HL-60 (cell line): ENCODE results near the gene SORT1.
"Not testable (repeated sequence)": the region's sequence is repeated elsewhere in the genome, so short reads cannot be mapped to it uniquely, and the experiment has no call there.

Source experiments
- DNase-seq, 2 experiments: peaks; one replicate each; pipeline ENCODE4 v3.0.0-alpha.2; 2010 to 2020; ENCODE audit warnings: low read depth in 1 of 2, low spot score in 1 of 2
- H3K27ac ChIP-seq: fragments of 250-450 bp; sonication (Bioruptor Pico); replicated peaks from 2 replicates; pipeline ENCODE4 v1.5.1; 2020; ENCODE audit warnings: mild to moderate bottlenecking, moderate library complexity
- H3K27me3 ChIP-seq: fragments of 250-450 bp; sonication (Bioruptor Pico); 2 replicates; pipeline ENCODE4 v1.5.1; 2021; ENCODE audit warnings: mild to moderate bottlenecking, moderate library complexity; ENCODE audit not compliant: insufficient read depth, poor library complexity, severe bottlenecking
- H3K4me3 ChIP-seq: replicated peaks from 2 replicates; pipeline ENCODE4 v1.5.1; 2011; ENCODE audit warnings: mild to moderate bottlenecking, control low read depth, low read length; ENCODE audit not compliant: insufficient read depth
- GABPA ChIP-seq: IDR thresholded peaks from 2 replicates; pipeline ENCODE4 v1.6.1; 2012; ENCODE audit warnings: low read depth
- POLR2AphosphoS5 ChIP-seq: IDR thresholded peaks from 2 replicates; pipeline ENCODE4 v1.6.1; 2012; ENCODE audit warnings: low read depth
- SPI1 ChIP-seq: IDR thresholded peaks from 2 replicates; pipeline ENCODE4 v1.6.1; 2012; ENCODE audit warnings: low read depth, mild to moderate bottlenecking, borderline replicate concordance
- TF ChIP-seq, protein P1 (sequence below): IDR thresholded peaks from 2 replicates; pipeline ENCODE4 v1.6.1; 2012; ENCODE audit warnings: low read depth; ENCODE audit not compliant: insufficient replicate concordance
- TF ChIP-seq, protein P2 (sequence below): IDR thresholded peaks from one replicate; pipeline ENCODE4 v1.5.1; 2011; ENCODE audit warnings: low read length, control low read depth, inconsistent platforms; ENCODE audit not compliant: insufficient read depth

The SORT1 gene

DNA sequence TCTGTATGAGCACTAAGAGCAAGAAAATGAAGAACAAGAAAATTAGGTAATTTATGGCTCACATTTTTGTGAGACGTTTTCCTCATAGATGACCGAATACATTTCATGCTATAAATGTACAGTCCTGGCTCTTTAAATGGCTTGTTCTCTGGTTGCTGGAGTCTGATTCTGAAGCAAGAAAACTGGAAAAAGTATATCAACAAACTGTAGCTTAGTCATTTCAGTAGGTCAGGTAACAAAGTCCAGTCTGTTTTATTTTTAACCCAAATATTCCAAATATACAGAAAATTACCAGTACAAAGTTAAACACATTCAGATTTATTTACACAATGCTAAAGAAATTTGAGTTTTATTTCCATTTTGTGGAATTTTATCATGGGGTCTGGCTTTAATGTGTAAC, 88.4 kb downstream of the SORT1 start:
- no peak for DNase-seq
- Histone ChIP-seq H3K4me3 (no peak overlapping the region), H3K27me3 (peaks cover 2% of the 10 kb centered on the region), H3K27ac (no peak overlapping the region)
- no peak for TF ChIP-seq POLR2AphosphoS5
- TF ChIP-seq GABPA: no peak
- TF ChIP-seq, protein P1, sequence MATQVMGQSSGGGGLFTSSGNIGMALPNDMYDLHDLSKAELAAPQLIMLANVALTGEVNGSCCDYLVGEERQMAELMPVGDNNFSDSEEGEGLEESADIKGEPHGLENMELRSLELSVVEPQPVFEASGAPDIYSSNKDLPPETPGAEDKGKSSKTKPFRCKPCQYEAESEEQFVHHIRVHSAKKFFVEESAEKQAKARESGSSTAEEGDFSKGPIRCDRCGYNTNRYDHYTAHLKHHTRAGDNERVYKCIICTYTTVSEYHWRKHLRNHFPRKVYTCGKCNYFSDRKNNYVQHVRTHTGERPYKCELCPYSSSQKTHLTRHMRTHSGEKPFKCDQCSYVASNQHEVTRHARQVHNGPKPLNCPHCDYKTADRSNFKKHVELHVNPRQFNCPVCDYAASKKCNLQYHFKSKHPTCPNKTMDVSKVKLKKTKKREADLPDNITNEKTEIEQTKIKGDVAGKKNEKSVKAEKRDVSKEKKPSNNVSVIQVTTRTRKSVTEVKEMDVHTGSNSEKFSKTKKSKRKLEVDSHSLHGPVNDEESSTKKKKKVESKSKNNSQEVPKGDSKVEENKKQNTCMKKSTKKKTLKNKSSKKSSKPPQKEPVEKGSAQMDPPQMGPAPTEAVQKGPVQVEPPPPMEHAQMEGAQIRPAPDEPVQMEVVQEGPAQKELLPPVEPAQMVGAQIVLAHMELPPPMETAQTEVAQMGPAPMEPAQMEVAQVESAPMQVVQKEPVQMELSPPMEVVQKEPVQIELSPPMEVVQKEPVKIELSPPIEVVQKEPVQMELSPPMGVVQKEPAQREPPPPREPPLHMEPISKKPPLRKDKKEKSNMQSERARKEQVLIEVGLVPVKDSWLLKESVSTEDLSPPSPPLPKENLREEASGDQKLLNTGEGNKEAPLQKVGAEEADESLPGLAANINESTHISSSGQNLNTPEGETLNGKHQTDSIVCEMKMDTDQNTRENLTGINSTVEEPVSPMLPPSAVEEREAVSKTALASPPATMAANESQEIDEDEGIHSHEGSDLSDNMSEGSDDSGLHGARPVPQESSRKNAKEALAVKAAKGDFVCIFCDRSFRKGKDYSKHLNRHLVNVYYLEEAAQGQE: no peak
- TF ChIP-seq SPI1: no peak
- TF ChIP-seq, protein P2, sequence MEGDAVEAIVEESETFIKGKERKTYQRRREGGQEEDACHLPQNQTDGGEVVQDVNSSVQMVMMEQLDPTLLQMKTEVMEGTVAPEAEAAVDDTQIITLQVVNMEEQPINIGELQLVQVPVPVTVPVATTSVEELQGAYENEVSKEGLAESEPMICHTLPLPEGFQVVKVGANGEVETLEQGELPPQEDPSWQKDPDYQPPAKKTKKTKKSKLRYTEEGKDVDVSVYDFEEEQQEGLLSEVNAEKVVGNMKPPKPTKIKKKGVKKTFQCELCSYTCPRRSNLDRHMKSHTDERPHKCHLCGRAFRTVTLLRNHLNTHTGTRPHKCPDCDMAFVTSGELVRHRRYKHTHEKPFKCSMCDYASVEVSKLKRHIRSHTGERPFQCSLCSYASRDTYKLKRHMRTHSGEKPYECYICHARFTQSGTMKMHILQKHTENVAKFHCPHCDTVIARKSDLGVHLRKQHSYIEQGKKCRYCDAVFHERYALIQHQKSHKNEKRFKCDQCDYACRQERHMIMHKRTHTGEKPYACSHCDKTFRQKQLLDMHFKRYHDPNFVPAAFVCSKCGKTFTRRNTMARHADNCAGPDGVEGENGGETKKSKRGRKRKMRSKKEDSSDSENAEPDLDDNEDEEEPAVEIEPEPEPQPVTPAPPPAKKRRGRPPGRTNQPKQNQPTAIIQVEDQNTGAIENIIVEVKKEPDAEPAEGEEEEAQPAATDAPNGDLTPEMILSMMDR: no peak

DNA sequence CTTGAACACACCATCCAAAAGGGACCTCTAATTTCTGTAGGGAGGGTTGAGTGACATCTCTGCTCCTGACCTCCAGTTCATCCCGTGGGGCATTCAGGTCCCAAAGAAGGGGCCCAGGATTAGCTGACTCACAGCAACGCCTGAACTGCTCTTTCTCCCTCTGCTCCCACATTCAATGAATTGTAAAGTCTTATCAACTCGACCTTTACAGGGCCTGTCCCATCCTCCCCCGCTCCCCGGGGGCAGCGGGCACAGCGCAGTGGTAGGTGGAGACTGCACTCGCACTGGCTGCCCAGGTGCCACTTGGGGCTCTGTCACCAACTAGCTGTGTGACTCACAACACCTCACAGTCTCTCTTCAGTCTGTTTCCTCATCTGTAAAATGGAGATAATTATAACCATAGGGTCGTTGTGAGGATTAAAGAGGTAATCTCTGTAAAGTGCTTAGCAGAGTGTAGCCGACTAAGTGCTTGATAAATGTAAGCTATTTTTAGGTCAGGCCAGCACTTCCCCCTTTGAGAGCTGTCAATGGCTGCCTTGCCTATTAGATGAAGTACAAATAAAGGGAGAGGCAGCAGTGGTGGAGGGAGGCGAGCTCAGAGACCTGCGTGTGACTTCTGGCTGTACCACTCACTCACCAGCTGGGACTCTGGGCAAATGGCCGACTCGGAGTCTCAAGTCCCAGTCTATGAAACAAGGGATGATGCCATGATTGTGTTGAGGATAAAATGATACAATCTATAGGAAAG, 90.3 kb downstream of the SORT1 start:
- no peaks in the 10 kb centered on the region for H3K27me3 ChIP-seq
- no peak overlapping the region for H3K27ac ChIP-seq
- TF ChIP-seq, protein P1: no peak
- TF ChIP-seq GABPA: no peak
- TF ChIP-seq, protein P2: no peak
- peak; percentile 81 for TF ChIP-seq SPI1
- TF ChIP-seq POLR2AphosphoS5: no peak
- DNase-seq: peak in 1 of 2 experiments; percentile 17
- no peak overlapping the region for H3K4me3 ChIP-seq

DNA sequence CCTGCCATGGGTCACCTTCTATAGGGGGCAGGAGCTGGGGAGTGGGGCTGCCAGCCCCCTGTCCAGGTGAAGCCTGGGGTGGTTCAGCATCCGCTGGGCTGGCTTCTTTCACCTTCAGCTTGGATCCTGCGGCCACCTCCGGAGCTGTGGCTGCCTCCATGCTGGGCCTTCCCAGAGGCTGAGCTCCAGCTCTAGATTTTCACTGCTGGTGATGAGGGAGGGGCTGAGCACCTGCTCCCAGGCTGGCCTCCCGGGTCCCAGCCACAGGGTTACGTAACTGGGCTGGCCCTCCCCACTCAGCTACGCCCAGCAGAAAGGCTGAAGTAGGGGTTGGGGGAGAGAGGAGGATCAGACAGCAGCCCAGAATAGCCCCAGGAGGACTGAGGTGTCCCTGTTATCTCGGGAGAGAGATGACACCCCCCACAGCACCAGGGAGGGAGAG, 90.9 kb downstream of the SORT1 start, which contains the start of gene MYBPHL:
MYBPHL (minus strand) TSS at position 180 of the 442 bp plus-strand sequence; CDS start at position 160, 20 bp downstream.
- no peak for TF ChIP-seq POLR2AphosphoS5
- Histone ChIP-seq H3K4me3 (no peak within 1 kb of the TSS), H3K27ac (no peak within 1 kb of the TSS), H3K27me3 (no peaks in the 10 kb centered on the region)
- DNase-seq: no peak

DNA sequence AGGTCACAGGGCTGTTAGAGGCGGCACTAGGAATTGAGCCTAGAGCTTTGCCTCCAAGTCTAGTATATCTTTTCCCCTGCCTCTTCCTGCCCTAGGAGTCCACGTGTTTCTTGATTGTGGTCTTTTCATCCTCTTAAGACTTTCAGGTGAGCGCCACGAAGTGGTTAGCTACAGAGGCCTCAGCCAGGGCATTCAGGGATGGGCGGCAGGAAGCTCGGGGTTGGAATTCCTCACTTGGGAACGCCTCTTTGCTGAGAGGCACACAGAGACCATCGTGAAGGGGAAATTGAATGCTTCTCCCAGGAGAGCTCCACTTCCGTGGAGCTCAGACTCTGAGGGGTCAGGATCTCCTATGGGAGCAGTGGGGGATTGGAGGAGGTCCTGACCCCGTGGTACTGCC, 91.7 kb downstream of the SORT1 start:
- not testable (repeated sequence) for H3K27ac ChIP-seq, H3K27me3 ChIP-seq, DNase-seq, H3K4me3 ChIP-seq
